ENCODE measurements around the gene PLCB2. TPM values are rescaled to one million over a fixed set of nuclear protein-coding genes. Genes with fewer than 3 reads are reported as not detected.

PLCB2 gene
- total RNA-seq, 1 donor from 2014 or later = 36.4 TPM

DNA sequence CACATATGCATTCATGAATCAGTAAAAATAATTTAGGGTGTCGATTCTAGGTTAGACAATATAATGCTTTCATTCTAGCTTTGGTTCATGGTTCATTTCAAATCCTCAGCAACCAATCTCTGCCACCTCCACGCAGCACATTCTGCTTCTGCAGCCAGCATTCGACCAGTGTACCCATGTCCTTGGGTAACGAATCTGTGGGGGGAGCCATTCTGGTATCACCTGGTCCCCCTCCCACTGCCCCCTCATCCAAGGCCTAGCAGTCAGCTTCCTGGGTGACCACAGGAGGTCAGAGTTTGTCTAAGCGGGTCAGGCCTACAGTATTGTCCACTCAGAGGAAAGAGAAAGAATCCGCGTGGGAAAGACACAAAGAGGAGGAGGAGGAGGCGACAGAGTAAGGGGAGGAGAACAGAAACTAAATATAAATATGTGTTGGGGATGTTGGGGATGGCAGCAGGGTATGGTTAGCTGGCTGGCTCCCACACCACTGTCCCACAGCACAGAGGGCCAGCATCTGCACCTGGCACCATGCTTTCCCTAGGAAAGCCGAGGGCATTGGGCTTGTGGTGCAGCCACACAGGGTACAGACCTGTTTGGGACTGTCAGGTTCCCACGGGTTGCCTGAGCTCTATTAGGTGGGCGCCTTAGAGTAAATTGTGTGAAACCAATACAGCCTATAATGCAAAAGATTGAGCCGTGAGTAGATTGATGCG, 56.8 kb downstream of the PLCB2 start:
- no peak for DNase-seq (ENCODE audit: low spot score)

DNA sequence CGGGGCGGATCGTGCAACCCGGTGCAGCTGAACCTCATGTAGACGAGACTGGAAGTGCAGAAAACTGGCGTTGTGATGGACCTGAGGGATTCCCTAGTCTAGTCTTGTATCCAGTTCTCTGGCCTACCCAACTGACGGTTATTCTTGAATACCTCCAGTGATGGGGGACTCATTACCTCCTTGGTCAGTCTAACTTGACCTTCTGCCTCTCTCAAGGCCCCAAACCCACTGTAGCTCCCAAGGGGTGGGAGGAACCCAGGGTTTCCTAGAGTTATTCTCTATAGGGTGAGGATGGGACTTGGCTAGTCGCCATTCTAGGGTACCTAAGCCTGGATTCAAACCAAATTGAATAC, 57.5 kb downstream of the PLCB2 start:
- no peak for DNase-seq (ENCODE audit: low spot score)

DNA sequence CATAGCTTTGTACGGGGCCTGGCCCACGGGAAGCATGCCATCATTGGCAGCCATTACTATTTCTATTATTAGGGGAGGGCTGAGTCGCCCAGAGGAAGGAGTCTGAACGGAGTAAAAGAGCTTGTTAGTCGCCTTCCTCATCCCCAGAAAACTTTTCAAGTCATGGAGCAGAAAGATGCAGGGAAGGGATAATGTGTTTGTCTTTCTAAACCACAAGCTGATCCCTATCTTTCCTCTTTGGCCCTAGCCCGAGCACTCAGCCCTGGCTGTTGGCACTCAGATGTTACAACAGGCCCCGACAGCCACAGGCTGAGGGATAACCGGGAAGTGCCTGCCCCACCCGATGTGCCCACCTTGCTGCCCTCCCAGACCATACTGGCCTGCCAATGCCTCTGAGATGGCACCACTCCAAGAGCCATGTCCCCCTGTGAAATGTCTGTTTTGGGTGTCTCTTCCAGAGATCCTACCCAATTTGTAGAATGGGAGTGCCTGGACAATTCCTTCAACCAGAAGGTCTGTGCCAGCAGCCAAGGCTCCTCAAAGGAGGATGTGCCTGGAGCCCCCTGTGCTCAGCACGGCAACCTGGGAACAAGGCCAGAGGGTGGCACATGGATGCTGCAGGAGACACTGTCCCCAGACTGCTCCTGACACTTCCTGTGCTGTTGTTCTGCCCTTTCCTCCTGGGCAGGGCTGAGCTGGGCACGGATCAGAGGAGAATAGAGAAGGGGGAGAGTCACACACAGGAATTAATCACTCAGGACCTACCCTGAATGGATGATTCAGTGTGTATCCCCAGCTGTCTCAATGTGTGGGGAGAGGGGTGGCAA, 58.0 kb downstream of the PLCB2 start:
- DNase-seq (ENCODE audit: low spot score) = no peak

DNA sequence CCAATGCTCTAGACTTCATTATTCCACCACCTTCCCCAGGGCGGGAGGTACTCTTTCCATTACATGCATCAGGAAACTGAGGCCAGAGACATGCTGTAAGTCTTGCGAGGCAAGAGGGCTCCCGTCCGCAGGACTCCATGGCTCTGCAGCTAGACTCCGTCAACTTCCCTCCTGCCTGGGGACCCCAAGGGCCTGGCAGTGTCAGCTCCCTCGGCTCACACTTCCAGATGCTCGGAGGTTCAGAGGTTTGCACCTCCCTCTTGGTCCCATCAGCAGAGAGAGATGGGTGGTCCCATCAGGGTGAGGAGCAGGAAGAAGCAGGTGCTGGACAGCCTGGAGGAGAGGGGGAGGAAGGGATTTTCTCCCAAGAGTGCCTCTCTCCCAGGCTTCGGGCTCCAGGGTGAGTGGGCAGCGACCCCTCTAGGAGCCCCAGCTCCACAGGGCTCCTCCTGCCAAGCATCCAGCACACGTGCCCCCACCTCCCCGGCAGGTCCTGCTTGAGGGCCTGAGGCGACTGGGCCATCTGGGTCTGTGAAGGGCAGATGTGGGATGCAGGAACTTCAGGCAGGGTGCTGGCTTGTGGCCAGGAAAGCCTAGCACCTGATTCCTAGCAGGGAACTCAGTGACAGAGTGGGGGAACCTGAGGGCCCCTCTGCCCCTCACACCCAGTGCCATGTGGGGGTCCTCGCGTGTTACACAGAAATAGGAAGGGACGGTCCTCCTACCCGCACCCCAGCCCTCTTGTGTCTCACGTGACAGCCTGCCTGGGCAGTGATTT, 59.5 kb downstream of the PLCB2 start:
- DNase-seq (ENCODE audit: low spot score) = no peak

DNA sequence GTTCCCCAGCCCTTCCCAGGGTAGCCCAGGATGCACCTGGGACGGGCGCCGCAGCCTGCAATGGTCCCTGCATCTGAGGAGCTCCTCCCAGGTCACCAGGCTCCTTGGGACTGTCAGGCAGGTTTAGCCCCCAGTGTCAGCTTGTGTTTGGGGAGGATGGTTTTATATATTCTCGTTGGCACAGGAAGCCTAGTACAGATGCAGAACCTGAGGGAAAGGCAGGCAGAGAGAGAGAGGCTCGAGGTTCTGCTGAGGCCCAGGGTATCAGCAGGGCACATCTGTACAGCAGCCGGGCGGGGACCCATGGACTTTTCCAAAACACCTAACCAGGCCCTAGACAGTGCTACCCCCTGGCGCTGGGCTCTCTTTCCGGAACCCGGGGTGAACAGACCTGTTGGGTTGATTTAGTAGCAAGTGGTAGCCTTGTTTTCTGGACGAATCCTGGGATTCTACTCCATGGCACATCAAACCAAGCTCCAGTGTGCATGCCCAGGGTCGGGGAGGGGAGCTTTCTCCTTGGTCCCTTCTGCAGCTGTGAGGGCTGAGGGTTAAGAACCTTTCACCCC, 60.2 kb downstream of the PLCB2 start:
- DNase-seq (ENCODE audit: low spot score) = no peak

DNA sequence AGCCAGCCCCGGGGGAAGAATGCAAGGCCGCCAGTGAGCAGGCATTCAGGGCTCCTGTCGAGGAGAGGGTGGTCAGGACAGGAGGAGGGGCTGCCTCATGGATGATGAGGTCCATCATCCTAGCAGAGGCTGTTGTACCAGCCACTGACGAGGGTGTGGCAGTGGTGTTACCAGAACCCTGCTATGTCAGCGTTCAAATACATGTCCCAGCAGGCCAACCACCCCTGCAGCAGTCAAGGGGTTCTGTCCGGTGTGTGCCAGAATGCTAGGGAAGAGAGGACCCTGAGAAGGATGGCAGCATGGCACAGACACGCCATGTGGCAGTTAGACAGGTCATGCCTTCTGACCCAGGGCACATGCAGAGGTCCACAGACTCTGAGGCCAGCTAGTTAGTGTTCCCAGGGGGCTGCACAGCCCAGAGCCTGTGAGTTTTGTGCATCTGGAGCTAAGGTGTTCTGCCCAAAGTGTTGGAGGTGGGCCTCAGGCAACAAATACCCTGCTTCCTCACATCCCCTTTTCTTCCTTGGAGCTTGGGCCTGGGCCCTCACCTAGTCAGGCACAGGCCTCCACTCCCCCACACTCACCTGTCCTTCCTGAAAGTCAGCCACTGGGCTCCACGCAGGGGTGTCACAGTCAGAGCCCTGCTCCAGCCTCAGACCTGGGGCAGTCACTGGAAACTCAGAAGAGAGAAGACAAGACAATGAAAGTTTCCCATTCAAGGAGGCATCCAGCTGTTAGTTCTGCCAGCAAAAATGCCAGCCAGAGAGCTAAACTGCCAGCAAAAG, 61.0 kb downstream of the PLCB2 start:
- no peak for DNase-seq (ENCODE audit: low spot score)

DNA sequence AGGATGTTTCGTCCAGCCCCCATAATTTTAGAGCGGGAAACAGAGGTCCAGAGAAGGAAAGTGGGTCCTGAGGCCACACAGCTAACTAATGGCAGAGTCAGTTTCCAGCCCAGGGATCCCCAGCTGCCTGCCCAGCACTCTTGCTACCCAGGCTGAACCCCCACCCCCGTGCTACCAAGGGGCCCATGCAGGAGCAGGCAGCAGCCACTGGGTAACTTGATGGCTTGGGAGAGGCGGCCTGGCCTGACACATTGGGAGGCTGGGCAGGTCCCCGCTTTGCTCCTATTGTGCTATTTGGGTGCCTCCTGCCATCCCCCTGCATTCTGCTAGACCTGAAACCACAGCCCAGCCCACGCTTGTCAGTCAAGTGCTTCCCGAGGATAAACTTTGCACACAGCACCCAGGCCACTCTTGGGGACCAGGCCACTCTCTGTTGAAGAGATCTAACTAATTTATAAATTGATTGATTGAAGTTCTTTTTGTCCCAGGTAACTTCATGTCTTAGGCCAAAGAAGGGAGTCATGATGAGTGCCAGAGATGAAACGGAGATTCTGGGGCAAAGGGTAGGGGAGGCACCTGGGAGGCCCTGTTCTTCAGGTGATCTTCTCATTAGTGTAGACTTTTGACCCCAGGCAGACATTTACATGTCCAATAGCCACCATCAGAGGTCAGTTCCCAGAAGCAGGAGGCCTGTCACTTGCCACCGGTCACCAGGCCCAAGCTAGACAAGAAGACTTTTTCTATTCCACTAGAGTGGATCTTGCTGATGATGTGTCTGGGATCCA, 61.9 kb downstream of the PLCB2 start:
- no peak for DNase-seq (ENCODE audit: low spot score)

DNA sequence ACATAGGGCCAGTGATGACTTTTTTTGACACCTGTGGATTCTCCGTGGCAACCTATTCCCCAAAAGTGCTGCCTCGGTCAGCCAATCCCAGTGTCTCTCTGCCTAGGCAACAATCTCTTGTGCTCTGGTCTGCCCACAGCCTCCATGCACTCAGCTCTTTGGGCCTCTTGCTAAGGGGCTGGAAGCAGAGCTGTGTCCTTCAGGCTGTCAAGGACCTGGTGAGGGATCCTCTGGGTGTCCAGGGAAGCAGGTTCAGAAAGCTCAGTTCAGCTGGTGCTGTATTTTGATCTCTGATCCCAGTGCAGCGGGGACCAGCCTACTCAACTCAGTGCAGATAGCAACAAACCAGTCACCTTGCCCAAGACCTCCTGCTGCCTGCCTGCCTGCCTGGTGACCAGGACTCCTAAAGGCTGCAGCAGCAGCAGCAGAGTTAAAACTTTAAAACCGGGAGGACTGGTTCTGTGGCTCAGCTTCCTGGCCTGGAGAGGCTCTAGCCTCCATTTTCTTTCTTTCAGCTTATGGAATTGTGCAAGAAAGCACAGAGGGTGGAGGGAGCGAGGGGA, 62.7 kb downstream of the PLCB2 start:
- no peak for DNase-seq (ENCODE audit: low spot score)

DNA sequence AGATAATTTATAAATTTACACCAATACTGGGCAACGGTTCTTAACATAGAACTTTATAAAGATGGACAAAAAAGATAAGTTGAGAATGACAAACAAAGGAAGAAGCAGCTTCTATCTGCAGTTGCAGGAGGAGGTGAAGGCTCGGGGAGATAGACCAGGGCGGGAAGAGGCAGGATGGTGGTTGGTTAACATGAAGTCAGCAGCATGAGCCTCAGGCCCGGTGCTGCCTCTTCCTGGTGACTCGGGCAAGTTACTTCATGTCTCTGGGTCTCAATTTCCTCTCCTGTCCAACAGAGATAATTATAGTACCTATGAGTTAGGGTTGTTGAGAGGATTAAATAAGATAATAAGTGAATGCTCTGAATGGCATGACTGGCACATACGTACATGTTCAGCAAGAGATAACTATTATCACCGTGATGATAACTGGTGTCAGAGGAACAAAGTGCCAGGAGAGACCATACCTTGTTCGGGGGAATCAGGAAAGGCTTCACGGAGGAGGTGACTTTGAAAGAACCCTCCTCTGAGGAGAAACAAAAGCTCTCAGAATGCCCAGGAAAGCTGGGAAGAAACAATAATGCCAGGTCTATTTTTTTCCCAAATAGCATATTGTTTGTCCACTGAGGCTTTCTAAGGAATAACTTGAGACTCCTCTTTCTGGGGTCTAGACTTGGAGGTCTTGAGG, 64.5 kb downstream of the PLCB2 start:
- DNase-seq (ENCODE audit: low spot score) = no peak

DNA sequence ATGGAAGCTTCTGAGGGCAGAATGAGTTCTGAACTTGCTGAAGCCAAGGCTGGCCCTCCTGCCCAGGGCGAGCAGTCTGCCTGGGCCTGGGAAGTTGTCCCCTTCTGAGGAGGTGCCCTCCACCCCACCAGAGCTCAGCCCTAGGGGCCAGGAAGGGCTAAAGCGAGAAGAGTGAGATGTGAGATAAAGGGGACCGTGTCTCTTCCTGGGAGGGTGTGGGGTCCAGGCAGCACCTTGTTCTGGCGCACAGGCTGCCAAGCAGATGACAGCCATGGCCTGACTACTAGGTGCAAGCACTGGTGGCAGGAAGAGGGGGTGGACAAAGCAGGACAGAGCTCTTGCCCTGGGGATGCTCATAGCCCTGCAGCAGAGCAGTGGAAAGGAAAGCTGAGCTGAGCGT, 65.1 kb downstream of the PLCB2 start:
- no peak for DNase-seq (ENCODE audit: low spot score)

DNA sequence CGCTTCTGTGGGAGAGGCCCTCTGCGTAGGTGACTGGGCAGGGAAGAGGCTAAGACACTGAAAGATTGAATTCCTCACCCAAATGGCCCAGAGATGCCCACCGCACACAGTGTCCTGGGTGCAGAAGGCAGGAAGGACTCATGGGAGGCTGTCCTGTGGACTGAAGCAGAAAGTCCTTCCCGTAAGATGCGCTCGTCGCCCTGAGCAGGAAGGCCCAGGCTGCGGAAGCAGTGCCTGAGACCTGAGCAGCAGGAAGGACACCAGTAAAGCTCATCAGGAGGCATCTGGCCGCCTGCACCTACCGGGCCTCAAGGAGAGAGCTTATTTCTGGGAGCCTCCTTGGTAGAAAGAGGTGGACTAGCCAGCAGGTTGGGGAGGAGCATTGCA, 65.5 kb downstream of the PLCB2 start:
- no peak for DNase-seq (ENCODE audit: low spot score)

DNA sequence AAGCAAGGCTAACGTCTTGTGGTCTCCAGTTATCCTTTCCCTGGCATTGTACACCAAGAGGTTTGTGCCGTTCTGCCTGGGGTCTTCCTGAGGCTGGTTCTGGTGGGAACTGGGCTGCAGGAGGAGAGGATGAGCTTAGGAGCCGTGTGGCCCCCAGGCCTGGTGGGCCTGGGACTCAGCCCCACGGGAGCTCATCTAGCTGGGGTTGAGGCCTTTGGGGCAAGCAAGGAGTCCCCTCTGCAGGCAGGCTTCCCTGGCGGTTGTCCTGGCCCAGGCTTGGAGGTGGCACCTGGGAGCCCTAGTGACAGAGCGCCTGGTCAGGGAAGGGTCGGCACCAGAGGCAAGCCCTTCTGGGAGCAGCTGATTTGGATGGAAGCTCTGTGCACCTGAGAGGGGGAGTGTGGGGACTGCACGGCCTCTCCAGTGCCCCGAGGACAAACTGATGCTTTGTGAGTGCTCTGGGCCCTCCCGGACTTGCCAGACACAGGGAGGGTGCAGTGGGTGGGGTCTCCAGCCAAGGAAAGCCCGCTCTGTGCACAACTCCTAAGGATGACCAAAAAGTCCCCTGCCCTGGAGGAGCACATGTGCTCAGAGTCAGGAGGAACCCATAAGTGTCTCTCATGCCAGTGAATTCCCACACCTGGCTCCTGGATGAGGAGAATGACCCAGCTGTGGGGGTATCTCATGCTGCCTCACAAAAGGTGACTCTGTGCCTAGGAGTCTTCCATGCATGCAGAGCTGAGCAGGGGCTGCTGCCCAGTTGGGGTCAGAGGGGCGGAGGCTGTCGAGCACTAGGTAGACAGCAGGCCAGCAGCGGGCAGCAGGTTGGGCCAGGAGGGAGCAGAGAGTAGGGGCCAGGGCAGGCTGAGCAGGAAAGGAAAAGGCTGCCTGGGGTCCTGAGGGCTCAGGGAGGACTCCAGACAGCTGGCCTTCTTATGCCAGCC, 66.2 kb downstream of the PLCB2 start:
- DNase-seq (ENCODE audit: low spot score) = no peak

DNA sequence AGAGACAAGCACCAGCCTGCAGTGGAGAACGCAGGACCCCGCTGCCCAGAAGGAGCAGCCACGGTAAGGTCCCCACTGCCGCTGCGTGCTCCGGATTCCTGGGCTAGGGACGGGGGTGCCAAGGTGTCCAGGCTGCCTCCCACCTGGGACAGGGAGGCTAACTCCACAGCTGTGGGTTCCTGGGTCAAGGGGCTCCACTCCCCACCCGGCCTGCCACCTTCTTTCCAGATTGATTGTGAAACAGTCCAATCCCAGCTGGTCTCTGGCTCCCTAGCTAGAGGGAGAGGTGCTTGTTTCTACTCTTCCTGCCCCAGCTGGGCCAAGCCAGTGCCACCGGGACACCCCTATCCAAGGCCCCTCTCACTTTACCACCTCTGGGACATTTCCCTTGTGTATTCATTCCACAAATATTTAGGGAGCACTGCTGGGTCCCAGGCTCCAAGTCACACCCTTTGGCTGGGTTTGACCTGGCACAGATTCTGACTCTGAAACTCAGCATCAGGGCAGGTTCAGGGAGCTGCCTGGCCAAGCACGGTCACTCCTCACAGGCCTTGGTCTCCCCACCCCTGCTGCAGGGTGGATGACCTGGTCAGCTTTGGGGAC, 67.0 kb downstream of the PLCB2 start:
- no peak for DNase-seq (ENCODE audit: low spot score)

DNA sequence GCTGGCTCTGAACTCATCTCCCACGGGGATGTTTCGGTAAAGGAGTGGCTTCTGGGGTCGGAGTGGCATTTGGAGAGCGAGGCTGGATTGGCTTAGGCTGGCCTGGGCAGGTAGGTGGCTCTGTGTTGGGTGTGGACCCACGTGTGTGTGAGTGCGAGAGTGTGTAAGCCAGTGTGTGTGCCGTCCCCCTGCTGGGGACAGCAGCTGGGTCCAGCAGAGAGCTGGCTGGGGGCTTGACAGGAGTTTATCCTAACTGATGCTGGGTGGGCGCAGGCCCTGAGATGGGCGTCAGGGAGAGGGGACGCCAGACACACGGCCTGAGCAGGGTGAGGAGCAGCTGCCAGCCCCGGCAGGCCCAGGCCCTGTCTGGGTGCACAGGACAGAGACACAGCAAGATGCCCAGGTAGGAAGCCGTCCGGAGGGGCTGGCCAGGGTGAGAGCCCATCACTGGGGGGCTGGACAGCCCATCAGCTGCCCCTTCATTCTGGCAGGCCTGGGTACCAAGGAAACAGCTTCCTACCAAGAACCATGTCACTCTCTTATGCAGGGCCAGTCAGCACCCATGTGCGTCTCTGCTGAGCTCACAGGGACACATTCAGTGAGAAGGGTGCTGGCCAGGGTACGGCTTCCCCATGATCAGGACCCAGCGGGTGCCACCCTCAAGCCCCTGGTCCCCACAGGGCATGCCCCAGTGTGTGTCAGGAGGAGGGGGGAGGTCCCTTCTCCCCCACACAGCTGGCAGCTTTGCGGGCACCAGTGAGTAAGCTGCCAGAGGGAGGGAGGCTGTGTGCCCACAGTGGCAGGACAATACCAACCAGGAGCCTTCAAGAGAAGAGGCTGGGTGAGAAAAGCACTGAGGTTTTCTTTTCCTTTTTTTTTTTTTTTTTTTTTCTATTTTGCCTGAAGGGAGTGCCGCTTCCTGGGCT, 67.8 kb downstream of the PLCB2 start:
- no peak for DNase-seq (ENCODE audit: low spot score)

DNA sequence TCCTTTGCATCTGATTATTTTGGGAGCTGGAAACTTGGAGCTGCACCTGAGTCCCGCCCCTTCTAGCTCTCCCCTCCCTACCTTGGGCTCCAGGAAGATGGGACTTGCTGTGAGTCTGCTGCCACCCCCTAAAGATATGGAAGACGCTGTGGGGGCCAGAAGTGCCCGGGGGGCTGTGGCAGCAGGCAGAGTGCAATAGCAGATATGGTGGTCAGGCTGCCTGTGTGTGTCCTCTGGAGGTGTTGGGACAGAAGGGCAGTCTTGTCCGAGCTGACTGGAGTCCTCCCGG, 68.4 kb downstream of the PLCB2 start:
- DNase-seq (ENCODE audit: low spot score) = no peak

DNA sequence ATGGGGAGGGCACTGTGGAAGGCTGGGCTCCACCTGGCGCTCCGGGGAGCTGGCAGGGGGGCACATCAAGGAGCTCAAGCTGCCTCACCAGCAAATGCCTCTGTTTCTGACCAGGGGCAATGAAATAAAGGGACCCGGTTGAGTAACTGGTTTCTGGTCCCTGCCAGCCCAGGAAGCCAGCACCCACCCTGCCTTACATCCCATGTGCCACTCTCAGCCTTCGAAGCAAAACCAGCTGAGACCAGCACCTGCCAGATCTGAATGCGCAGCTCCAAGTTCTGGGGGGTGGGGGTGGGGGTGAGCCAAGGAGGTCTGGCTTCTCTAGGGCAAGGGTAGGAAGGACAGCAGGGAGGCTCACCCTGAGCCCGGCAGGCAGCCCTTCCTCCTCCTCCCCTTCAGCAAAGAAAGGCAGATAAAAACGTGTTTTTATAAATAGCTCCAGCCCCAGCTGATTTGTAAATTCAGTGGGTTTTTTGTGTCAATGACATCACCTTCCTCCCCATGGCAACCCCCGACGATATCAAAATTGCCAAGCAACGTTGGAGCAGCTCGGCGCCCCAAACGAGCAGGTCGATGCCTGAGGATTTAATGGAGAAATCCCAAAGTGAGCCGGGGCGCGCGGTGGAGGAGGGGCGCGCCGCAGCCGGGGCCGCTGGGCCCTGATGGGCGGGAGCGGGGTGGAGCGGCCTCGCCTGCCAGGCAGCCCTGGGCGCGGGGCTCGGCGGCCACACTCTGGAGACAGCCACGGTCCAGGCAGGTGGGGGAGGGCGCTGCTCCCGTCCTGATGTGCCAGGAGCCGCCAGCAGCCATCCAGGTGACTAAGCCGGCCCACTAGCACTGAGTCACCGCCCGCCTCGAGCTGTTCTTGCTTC, 69.0 kb downstream of the PLCB2 start, which contains the start of gene PAK6:
TSS of gene PAK6 (plus strand) at position 532 of the 872 bp plus-strand sequence. CDS start 25,723 bp downstream, outside the sequence.
- DNase-seq (ENCODE audit: low spot score) = peak; percentile 62

Data from mucosa of gallbladder (tissue), 1 donor.